IMR-90 (cell line): Measurements from ENCODE around the gene SLC29A1. TPM values are rescaled to one million over a fixed set of nuclear protein-coding genes. Genes with fewer than 3 reads are reported as not detected.

Experiments
- ATAC-seq: fragments of 200-7000 bp; cut with Tn5 transposase; 2 replicates; pipeline ENCODE4 v1.9.1; 2020; ENCODE audit warnings: low read depth, mild to moderate bottlenecking, moderate library complexity
- BruUV-seq: library from RNA; stranded (reverse); fragments of 400-500 nt; replicated peaks from 2 replicates; lab custom pipeline; 2021; lab: Mats Ljungman, UMichigan
- CTCF ChIA-PET: fragments of 300-600 bp; formaldehyde crosslinking; extraction: SDS; loops from one replicate; lab custom pipeline; 2021; ENCODE audit warnings: antibody characterized with exemption; lab: Yijun Ruan, JAX
- POLR2A ChIA-PET: fragments of 300-600 bp; sonication (Branson Sonifier 250); formaldehyde crosslinking; loops from one replicate; lab custom pipeline; 2022; ENCODE audit warnings: antibody characterized with exemption; ENCODE audit not compliant: unreplicated experiment; lab: Charles Lee
- DNase-seq: peaks from one replicate; pipeline ENCODE4 v3.0.0; 2013
- H2AFZ ChIP-seq: replicated peaks from 2 replicates; pipeline ENCODE3; 2013; ENCODE audit warnings: low read length, mild to moderate bottlenecking; ENCODE audit not compliant: poor library complexity
- H2AK5ac ChIP-seq: 2 replicates; pipeline ENCODE4 v1.6.1; 2013; ENCODE audit warnings: low read depth, low read length, inconsistent platforms
- H2AK9ac ChIP-seq: replicated peaks from 2 replicates; pipeline ENCODE3; 2013; ENCODE audit warnings: mild to moderate bottlenecking, low read depth, low read length, moderate library complexity; ENCODE audit not compliant: poor library complexity
- H2BK120ac ChIP-seq: 2 replicates; pipeline ENCODE4 v1.6.1; 2013; ENCODE audit warnings: low read depth, low read length, inconsistent platforms
- H2BK15ac ChIP-seq: 3 replicates; pipeline ENCODE4 v1.6.1; 2013; ENCODE audit warnings: low read depth, low read length, inconsistent platforms
- H2BK20ac ChIP-seq: 2 replicates; pipeline ENCODE4 v1.6.1; 2013; ENCODE audit warnings: low read depth, mild to moderate bottlenecking, inconsistent platforms, low read length, moderate library complexity
- H2BK5ac ChIP-seq: 2 replicates; pipeline ENCODE4 v1.6.1; 2013; ENCODE audit warnings: mild to moderate bottlenecking, low read depth, low read length, inconsistent platforms; ENCODE audit not compliant: poor library complexity, severe bottlenecking
- H3K14ac ChIP-seq: replicated peaks from 2 replicates; pipeline ENCODE4 v1.6.1; 2013; ENCODE audit warnings: low read depth, low read length, inconsistent platforms
- H3K18ac ChIP-seq: 2 replicates; pipeline ENCODE4 v1.6.1; 2013; ENCODE audit warnings: low read depth, low read length, control low read depth
- H3K23ac ChIP-seq: 2 replicates; pipeline ENCODE4 v1.6.1; 2013; ENCODE audit warnings: low read depth, low read length, inconsistent platforms
- H3K27ac ChIP-seq: 2 replicates; pipeline ENCODE4 v1.5.1; 2013; ENCODE audit warnings: mild to moderate bottlenecking, control low read depth, low read length; ENCODE audit not compliant: insufficient read depth
- H3K27me3 ChIP-seq: 2 replicates; pipeline ENCODE4 v1.6.1; 2013; ENCODE audit warnings: low read length; ENCODE audit not compliant: control insufficient read depth, insufficient read depth
- H3K36me3 ChIP-seq: 2 replicates; pipeline ENCODE4 v1.6.1; 2013; ENCODE audit warnings: low read length, mixed read lengths; ENCODE audit not compliant: control insufficient read depth, insufficient read depth
- H3K4ac ChIP-seq: 2 replicates; pipeline ENCODE4 v1.6.1; 2013; ENCODE audit warnings: low read depth, low read length, inconsistent platforms
- H3K4me1 ChIP-seq: 2 replicates; pipeline ENCODE4 v1.6.1; 2013; ENCODE audit warnings: low read length, mixed read lengths; ENCODE audit not compliant: control insufficient read depth, insufficient read depth
- H3K4me2 ChIP-seq: 2 replicates; pipeline ENCODE4 v1.6.1; 2013; ENCODE audit warnings: low read depth, mild to moderate bottlenecking, control low read depth, low read length, moderate library complexity
- H3K4me3 ChIP-seq: 2 replicates; pipeline ENCODE4 v1.5.1; 2013; ENCODE audit warnings: low read depth, mild to moderate bottlenecking, control low read depth, low read length, moderate library complexity; ENCODE audit not compliant: insufficient read depth
- H3K56ac ChIP-seq: 2 replicates; pipeline ENCODE4 v1.6.1; 2013; ENCODE audit warnings: low read length, inconsistent platforms; ENCODE audit not compliant: insufficient read depth; ENCODE audit errors: extremely low read depth
- H3K79me1 ChIP-seq, 2 experiments: 2 replicates each; pipeline ENCODE4 v1.6.1; 2013; ENCODE audit warnings: low read length in 2 of 2, inconsistent platforms in 1 of 2, low read depth in 1 of 2
- H3K9ac ChIP-seq: 2 replicates; pipeline ENCODE4 v1.6.1; 2013; ENCODE audit warnings: low read depth, low read length, control low read depth
- H3K9me1 ChIP-seq: 2 replicates; pipeline ENCODE4 v1.6.1; 2013; ENCODE audit warnings: low read length, inconsistent platforms; ENCODE audit not compliant: insufficient read depth
- H3K9me3 ChIP-seq: 2 replicates; pipeline ENCODE4 v1.6.1; 2013; ENCODE audit warnings: low read length; ENCODE audit not compliant: control insufficient read depth, insufficient read depth
- H4K20me1 ChIP-seq: 2 replicates; pipeline ENCODE4 v1.6.1; 2013; ENCODE audit warnings: low read length, inconsistent platforms; ENCODE audit not compliant: insufficient read depth
- H4K5ac ChIP-seq: 2 replicates; pipeline ENCODE4 v1.6.1; 2013; ENCODE audit warnings: mild to moderate bottlenecking, low read depth, low read length, control low read depth
- H4K8ac ChIP-seq, 2 experiments: 2 replicates each; pipeline ENCODE4 v1.6.1; 2013; ENCODE audit warnings: low read depth in 2 of 2, low read length in 2 of 2, control low read depth in 1 of 2, inconsistent platforms in 1 of 2
- H4K91ac ChIP-seq: 2 replicates; pipeline ENCODE4 v1.6.1; 2013; ENCODE audit warnings: low read depth, low read length, inconsistent platforms; ENCODE audit not compliant: insufficient read depth
- BHLHE40 ChIP-seq: fragments of 150-350 bp; IDR thresholded peaks from 2 replicates; pipeline ENCODE4 v1.6.1; 2016; ENCODE audit warnings: mild to moderate bottlenecking, low read depth, low read length
- CEBPB ChIP-seq: IDR thresholded peaks from 2 replicates; pipeline ENCODE4 v1.6.1; 2012; ENCODE audit warnings: low read depth, low read length, improper control_type of control experiment
- CHD1 ChIP-seq: IDR thresholded peaks from 2 replicates; pipeline ENCODE4 v1.6.1; 2012; ENCODE audit warnings: low read depth, low read length, improper control_type of control experiment
- ELK1 ChIP-seq: fragments of 150-350 bp; IDR thresholded peaks from 2 replicates; pipeline ENCODE4 v1.6.1; 2016; ENCODE audit warnings: low read depth, mild to moderate bottlenecking, low read length, moderate library complexity, borderline replicate concordance
- FOS ChIP-seq: fragments of 150-350 bp; IDR thresholded peaks from 2 replicates; pipeline ENCODE4 v1.6.1; 2016; ENCODE audit warnings: low read depth, low read length
- MAFK ChIP-seq: IDR thresholded peaks from 2 replicates; pipeline ENCODE4 v1.6.1; 2012; ENCODE audit warnings: low read depth, low read length, improper control_type of control experiment
- MAZ ChIP-seq: IDR thresholded peaks from 2 replicates; pipeline ENCODE4 v1.6.1; 2012; ENCODE audit warnings: low read depth, mild to moderate bottlenecking, low read length, improper control_type of control experiment, moderate library complexity, borderline replicate concordance
- MXI1 ChIP-seq: IDR thresholded peaks from 2 replicates; pipeline ENCODE4 v1.6.1; 2012; ENCODE audit warnings: low read depth, mild to moderate bottlenecking, low read length, moderate library complexity, borderline replicate concordance
- NFE2L2 ChIP-seq: fragments of 150-350 bp; IDR thresholded peaks from 2 replicates; pipeline ENCODE4 v1.6.1; 2016; ENCODE audit warnings: low read depth, mild to moderate bottlenecking, low read length
- POLR2A ChIP-seq: IDR thresholded peaks from 2 replicates; pipeline ENCODE4 v1.6.1; 2012; ENCODE audit warnings: mild to moderate bottlenecking, low read depth, low read length
- RAD21 ChIP-seq: IDR thresholded peaks from 2 replicates; pipeline ENCODE4 v1.6.1; 2012; ENCODE audit warnings: low read length, improper control_type of control experiment
- RCOR1 ChIP-seq: IDR thresholded peaks from 2 replicates; pipeline ENCODE4 v1.6.1; 2012; ENCODE audit warnings: mild to moderate bottlenecking, low read length, improper control_type of control experiment; ENCODE audit not compliant: insufficient replicate concordance
- RFX5 ChIP-seq: IDR thresholded peaks from 2 replicates; pipeline ENCODE4 v1.8.0; 2012; ENCODE audit warnings: low read depth, mild to moderate bottlenecking, low read length, moderate library complexity
- SMC3 ChIP-seq: fragments of 150-350 bp; IDR thresholded peaks from 2 replicates; pipeline ENCODE4 v1.6.1; 2016; ENCODE audit warnings: low read depth, mild to moderate bottlenecking, antibody characterized with exemption, low read length, moderate library complexity
- USF2 ChIP-seq: fragments of 150-350 bp; IDR thresholded peaks from 2 replicates; pipeline ENCODE4 v1.6.1; 2017; ENCODE audit warnings: mild to moderate bottlenecking, antibody characterized with exemption, low read length, low read depth
- WGBS, 2 experiments: methylation state at CpG; one replicate each; pipeline versions ENCODE4 v1.1.5 to v1.1.7; 2013; ENCODE audit warnings: missing lambda C conversion rate in 2 of 2; ENCODE audit not compliant: insufficient read length in 1 of 2; ENCODE audit errors: extremely low coverage in 2 of 2; 5-methylcytosine and 5-hydroxymethylcytosine counted together
- dilution Hi-C: fragments of 300-500 bp; cut with HindIII; formaldehyde crosslinking; loops from one replicate; pipeline ENCODE4 v1.14.3; 2018; ENCODE audit warnings: low sequenced_read_pairs; ENCODE audit not compliant: unreplicated experiment
- in situ Hi-C: fragments of 300-500 bp; cut with MboI; formaldehyde crosslinking; loops from 3 replicates; pipeline ENCODE4 v1.14.3; 2019; ENCODE audit warnings: low sequenced_read_pairs, inconsistent platforms, mixed read lengths
- intact Hi-C: fragments of 100-400 bp; cut with micrococcal nuclease; formaldehyde crosslinking; loops from 2 replicates; pipeline ENCODE4 v1.10.0; 2022
- polyA plus RNA-seq, 3 experiments: library from polyadenylated mRNA; depleted of rRNA; stranded (reverse); fragments of >200 nt; gene quantifications; 2 replicates each; pipeline ENCODE4 v1.2.3, GENCODE V29; 2012; ENCODE audit warnings: low replicate concordance in 1 of 3
- total RNA-seq: library from RNA; depleted of rRNA; stranded (reverse); fragments of >200 nt; gene quantifications from 2 replicates; pipeline ENCODE4 v1.2.3, GENCODE V29; 2012
- TF ChIP-seq, protein P1 (sequence below): conservative IDR thresholded peaks from 2 replicates; pipeline ENCODE4 v1.5.1; 2012; ENCODE audit warnings: mild to moderate bottlenecking, low read depth, low read length, improper control_type of control experiment

SLC29A1 gene
- total and polyA plus RNA-seq, 2 of the 4 experiments (the other 2 are of a cell fraction) = 4.1 to 22.1 TPM

DNA sequence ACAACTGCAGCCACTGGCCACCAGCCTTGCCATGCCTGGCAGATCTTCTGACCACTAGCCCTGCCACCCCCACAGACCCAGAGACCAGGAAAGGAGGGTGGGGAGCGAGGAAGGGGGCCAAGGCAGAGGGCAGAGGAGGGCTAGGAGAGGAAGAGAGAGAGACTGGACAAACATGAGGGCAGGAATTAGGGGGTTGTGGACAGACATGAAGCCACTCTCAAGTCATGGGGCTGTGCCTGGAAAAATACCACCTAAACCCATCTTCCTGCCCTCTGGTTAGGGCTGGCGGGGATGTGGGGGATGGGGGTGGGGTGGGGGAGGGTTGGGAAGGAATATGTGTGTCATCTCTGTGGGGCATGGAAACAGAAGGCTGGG lies 1.4 kb upstream of the SLC29A1 start:
- Histone ChIP-seq H3K4me1 (peaks cover 16% of the 10 kb centered on the region), H2BK20ac (no peak overlapping the region), H2BK5ac (no peak overlapping the region), H4K5ac (no peak overlapping the region), H3K9ac (no peak overlapping the region), H3K4ac (peak overlapping the region; percentile 55; the same call in 1 of the 2 replicates), H2AK9ac (peak overlapping the region; percentile 44), H3K9me3 (no peaks in the 10 kb centered on the region), H3K27me3 (peaks cover 3% of the 10 kb centered on the region; the same call in 1 of the 2 replicates), H3K27ac (no peak overlapping the region), H3K23ac (no peak overlapping the region), H3K4me2 (no peak overlapping the region), H2BK15ac (no peak overlapping the region), H2BK120ac (no peak overlapping the region), H3K14ac (no peak overlapping the region), H2AK5ac (peak overlapping the region; percentile 28; the same call in 1 of the 2 replicates), H3K36me3 (no peaks in the 10 kb centered on the region), H3K9me1 (peaks cover 4% of the 10 kb centered on the region; the same call in 1 of the 2 replicates), H4K8ac (no peak overlapping the region), H3K56ac (no peak overlapping the region), H2AFZ (peak overlapping the region; percentile 77), H4K20me1 (no peaks in the 10 kb centered on the region), H4K91ac (no peak overlapping the region; the same call in 1 of the 2 replicates), H3K18ac (no peak overlapping the region), H3K4me3 (no peak overlapping the region), H3K79me1 (peaks cover 0 to 8% of the 10 kb centered on the region in 2 experiments; a peak in 1 of 4 replicates)
- dilution Hi-C loops (no loop called here), in situ Hi-C loops (no loop called here), intact Hi-C loops (no loop called here)
- TF ChIP-seq CHD1 (no peak), RFX5 (no peak), RAD21 (no peak), MXI1 (no peak), RCOR1 (no peak), MAZ (no peak), POLR2A (no peak), USF2 (no peak), FOS (no peak), MAFK (no peak), BHLHE40 (no peak), NFE2L2 (no peak), CEBPB (no peak), ELK1 (no peak), SMC3 (no peak)
- TF ChIP-seq, protein P1, sequence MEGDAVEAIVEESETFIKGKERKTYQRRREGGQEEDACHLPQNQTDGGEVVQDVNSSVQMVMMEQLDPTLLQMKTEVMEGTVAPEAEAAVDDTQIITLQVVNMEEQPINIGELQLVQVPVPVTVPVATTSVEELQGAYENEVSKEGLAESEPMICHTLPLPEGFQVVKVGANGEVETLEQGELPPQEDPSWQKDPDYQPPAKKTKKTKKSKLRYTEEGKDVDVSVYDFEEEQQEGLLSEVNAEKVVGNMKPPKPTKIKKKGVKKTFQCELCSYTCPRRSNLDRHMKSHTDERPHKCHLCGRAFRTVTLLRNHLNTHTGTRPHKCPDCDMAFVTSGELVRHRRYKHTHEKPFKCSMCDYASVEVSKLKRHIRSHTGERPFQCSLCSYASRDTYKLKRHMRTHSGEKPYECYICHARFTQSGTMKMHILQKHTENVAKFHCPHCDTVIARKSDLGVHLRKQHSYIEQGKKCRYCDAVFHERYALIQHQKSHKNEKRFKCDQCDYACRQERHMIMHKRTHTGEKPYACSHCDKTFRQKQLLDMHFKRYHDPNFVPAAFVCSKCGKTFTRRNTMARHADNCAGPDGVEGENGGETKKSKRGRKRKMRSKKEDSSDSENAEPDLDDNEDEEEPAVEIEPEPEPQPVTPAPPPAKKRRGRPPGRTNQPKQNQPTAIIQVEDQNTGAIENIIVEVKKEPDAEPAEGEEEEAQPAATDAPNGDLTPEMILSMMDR = no peak
- no CpG with 5 or more reads among the region's 2 CpGs for WGBS, 2 experiments
- BruUV-seq = no TSS peak
- CTCF ChIA-PET = interaction anchor here (1.2 to 4.1 kb wide), 2 partner anchors 12 to 24 kb away, joined by 3 to 20 read pairs; no protein-coding TSS in a partner anchor
- ATAC-seq (no peak), DNase-seq (no peak)
- POLR2A ChIA-PET = interaction anchor here (0.6 kb wide), 2 partner anchors 171 to 619 kb away, joined by 6 to 8 read pairs; no protein-coding TSS in a partner anchor
